ENCODE data around the gene PPP2CA. TPM values are rescaled to one million over a fixed set of nuclear protein-coding genes. Genes with fewer than 3 reads are reported as not detected.

PPP2CA gene
- total RNA-seq, 1 experiment from 2014 or later = 178 TPM

DNA sequence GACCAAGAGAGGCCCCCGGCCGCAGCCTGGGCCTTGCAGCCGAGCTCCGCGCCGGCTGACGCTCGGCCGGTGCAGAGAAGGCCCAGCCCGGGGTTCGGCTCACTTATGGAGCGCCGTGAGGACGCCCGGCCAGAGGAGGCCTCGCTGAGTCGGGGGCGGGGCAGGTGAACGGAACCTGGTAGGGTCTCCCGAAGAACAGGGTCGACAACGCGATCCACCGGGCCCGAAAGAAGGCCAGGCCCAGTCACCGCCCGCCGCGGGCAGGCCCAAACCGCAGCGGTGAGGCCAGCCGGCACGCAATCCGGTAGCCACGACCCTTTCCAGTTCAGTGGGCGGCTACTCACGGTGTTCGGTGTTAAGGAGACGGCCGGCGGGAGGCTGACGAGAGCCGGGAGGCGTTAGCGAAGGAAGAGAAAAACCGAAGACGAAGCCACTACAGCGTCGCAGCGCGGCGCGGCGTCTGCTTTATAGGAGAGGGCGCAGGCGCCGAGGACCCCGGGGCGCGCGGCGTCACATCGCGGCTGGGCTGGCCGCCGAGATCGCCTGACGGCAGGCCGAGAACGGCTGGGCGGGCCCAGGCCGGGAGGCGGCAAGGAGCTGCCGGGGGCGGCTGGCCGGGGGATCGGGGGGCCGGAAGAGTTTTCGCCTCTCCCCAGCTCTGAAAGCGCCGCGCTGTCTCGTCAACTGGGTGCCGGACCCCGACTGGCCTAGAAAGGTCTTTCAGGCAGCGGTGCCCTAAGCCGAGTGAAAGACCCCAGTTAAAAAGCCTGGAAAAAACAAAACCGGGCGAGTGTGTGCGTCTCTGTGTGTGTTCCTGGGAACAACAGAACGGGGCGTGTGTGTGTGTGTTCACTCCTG, 49.1 kb downstream of the PPP2CA start, which contains the start of gene SKP1 (continued):
- peak; percentile 61; the same call in 1 of the 2 replicates for TF ChIP-seq SMAD3 (CRISPR knock-in tag; IDR thresholded peaks at IDR 0.05; ENCODE audit: borderline replicate concordance)
- TF ChIP-seq KAT7 (CRISPR knock-in tag; IDR thresholded peaks at IDR 0.05; ENCODE audit: borderline replicate concordance) = peak; percentile 92
- TF ChIP-seq CREB1 (CRISPR knock-in tag; IDR thresholded peaks at IDR 0.05) = peak; percentile 51
- no peak for TF ChIP-seq FOXJ3 (CRISPR knock-in tag; IDR thresholded peaks at IDR 0.05; ENCODE audit: borderline replicate concordance)
- 0 out of 2 replicates have a peak, but pooled peaks have one; percentile 43 for TF ChIP-seq ZNF232 (CRISPR knock-in tag; IDR thresholded peaks at IDR 0.05)
- TF ChIP-seq IRF2 (CRISPR knock-in tag; IDR thresholded peaks at IDR 0.05; ENCODE audit: borderline replicate concordance, low read depth) = no peak
- peak; percentile 58 for TF ChIP-seq SP1 (CRISPR knock-in tag; conservative IDR thresholded peaks at IDR 0.05)
- peak; percentile 26; the same call in 1 of the 2 replicates for TF ChIP-seq USF2 (CRISPR knock-in tag; IDR thresholded peaks at IDR 0.05)
- TF ChIP-seq PRRX2 (CRISPR knock-in tag; IDR thresholded peaks at IDR 0.05) = 0 out of 2 replicates have a peak, but pooled peaks have one; percentile 41
- TF ChIP-seq ZNF121 (CRISPR knock-in tag; IDR thresholded peaks at IDR 0.05) = peak; percentile 99
- TF ChIP-seq TP53 (CRISPR knock-in tag; IDR thresholded peaks at IDR 0.05) = no peak
- TF ChIP-seq CTCF (IDR thresholded peaks at IDR 0.05) = no peak
- TF ChIP-seq FOXP4 (CRISPR knock-in tag; IDR thresholded peaks at IDR 0.05) = peak; percentile 94
- TF ChIP-seq, protein P1, sequence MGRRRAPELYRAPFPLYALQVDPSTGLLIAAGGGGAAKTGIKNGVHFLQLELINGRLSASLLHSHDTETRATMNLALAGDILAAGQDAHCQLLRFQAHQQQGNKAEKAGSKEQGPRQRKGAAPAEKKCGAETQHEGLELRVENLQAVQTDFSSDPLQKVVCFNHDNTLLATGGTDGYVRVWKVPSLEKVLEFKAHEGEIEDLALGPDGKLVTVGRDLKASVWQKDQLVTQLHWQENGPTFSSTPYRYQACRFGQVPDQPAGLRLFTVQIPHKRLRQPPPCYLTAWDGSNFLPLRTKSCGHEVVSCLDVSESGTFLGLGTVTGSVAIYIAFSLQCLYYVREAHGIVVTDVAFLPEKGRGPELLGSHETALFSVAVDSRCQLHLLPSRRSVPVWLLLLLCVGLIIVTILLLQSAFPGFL (CRISPR knock-in tag; IDR thresholded peaks at IDR 0.05; ENCODE audit: borderline replicate concordance) = 0 out of 2 replicates have a peak, but pooled peaks have one; percentile 70
- TF ChIP-seq HMGA2 (CRISPR knock-in tag; IDR thresholded peaks at IDR 0.05) = no peak
- no peak for TF ChIP-seq NFATC4 (CRISPR knock-in tag; IDR thresholded peaks at IDR 0.05)
- peak; percentile 42; the same call in 1 of the 2 replicates for TF ChIP-seq TEAD4 (CRISPR knock-in tag; IDR thresholded peaks at IDR 0.05)
- no peak for TF ChIP-seq RELA (CRISPR knock-in tag; IDR thresholded peaks at IDR 0.05; ENCODE audit: borderline replicate concordance)
- no peak for TF ChIP-seq ZNF671 (CRISPR knock-in tag; IDR thresholded peaks at IDR 0.05)
- TF ChIP-seq, protein P2, sequence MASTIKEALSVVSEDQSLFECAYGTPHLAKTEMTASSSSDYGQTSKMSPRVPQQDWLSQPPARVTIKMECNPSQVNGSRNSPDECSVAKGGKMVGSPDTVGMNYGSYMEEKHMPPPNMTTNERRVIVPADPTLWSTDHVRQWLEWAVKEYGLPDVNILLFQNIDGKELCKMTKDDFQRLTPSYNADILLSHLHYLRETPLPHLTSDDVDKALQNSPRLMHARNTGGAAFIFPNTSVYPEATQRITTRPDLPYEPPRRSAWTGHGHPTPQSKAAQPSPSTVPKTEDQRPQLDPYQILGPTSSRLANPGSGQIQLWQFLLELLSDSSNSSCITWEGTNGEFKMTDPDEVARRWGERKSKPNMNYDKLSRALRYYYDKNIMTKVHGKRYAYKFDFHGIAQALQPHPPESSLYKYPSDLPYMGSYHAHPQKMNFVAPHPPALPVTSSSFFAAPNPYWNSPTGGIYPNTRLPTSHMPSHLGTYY (CRISPR knock-in tag; IDR thresholded peaks at IDR 0.05) = no peak
- no peak; the same call in 1 of the 2 replicates for TF ChIP-seq FOXK1 (CRISPR knock-in tag; IDR thresholded peaks at IDR 0.05)
- TF ChIP-seq ZNF138 (CRISPR knock-in tag; conservative IDR thresholded peaks at IDR 0.05) = no peak
- TF ChIP-seq ZMAT4 (CRISPR knock-in tag; IDR thresholded peaks at IDR 0.05) = 0 out of 2 replicates have a peak, but pooled peaks have one; percentile 29
- TF ChIP-seq SMAD4 (CRISPR knock-in tag; IDR thresholded peaks at IDR 0.05) = no peak
- no peak for TF ChIP-seq SOX15 (CRISPR knock-in tag; IDR thresholded peaks at IDR 0.05)
- no peak for TF ChIP-seq OVOL2 (CRISPR knock-in tag; IDR thresholded peaks at IDR 0.05; ENCODE audit: borderline replicate concordance)
- TF ChIP-seq, protein P3, sequence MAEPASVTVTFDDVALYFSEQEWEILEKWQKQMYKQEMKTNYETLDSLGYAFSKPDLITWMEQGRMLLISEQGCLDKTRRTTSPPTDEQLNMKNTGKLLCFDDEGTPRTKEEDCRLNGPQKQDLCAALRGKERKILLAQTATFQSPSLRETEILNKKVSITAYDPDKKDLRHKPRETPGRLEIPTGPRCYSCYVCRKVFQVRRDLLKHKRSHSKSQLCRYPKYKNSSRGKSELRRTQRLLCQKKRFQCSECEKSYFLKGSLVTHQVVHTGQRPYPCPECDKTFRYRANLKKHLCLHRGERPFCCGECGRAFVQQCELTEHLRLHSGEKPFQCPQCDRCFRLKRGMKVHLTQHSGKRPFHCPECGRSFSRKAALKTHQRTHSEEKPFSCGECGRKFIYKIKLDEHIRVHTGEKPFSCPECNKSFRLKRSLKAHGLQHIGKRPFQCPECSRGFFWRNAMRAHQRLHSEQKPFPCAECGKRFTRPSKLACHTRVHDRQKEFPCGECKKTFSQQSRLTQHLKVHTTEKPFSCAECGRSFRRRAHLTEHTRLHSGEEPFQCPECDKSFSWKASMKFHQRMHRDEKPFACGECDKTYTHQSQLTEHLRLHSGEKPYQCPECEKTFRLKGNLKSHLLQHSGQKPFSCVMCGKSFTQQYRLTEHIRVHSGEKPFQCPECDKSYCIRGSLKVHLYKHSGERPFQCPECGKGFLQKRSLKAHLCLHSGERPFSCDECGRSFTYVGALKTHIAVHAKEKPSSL (CRISPR knock-in tag; conservative IDR thresholded peaks at IDR 0.05) = no peak
- TF ChIP-seq ATF2 (CRISPR knock-in tag; IDR thresholded peaks at IDR 0.05; ENCODE audit: borderline replicate concordance, low read depth) = no peak

Measured in WTC11 (cell line).